GM18858 (cell line): Measurements from ENCODE around the gene UNCX.

ENCODE experiments used
- ATAC-seq: cut with Tn5 transposase; IDR thresholded peaks from one replicate; pipeline ENCODE4 v1.9.1; 2021; ENCODE audit not compliant: unreplicated experiment

Gene UNCX

GRCh38 chr7:1231214-1232102, 1.2 kb upstream of the UNCX start:
- no peak for ATAC-seq

GRCh38 chr7:1232103-1232466, 587 bp upstream of the UNCX start:
- ATAC-seq = no peak

- no peak for ATAC-seq
Measured at GRCh38 chr7:1233333-1234048, 819 bp downstream of the UNCX start.

- no peak for ATAC-seq
Measured at GRCh38 chr7:1234049-1234880, 1.6 kb downstream of the UNCX start.

- ATAC-seq = no peak
Measured at GRCh38 chr7:1234881-1235500, 2.3 kb downstream of the UNCX start.

- ATAC-seq = no peak
Measured at GRCh38 chr7:1235501-1236131, 2.9 kb downstream of the UNCX start.

- no peak for ATAC-seq
Measured at GRCh38 chr7:1236132-1236661, 3.5 kb downstream of the UNCX start.

GRCh38 chr7:1236831-1237701, 4.4 kb downstream of the UNCX start:
- ATAC-seq = no peak

- no peak for ATAC-seq
Measured at GRCh38 chr7:1237704-1238255, 5.1 kb downstream of the UNCX start.

GRCh38 chr7:1238450-1238882, 5.8 kb downstream of the UNCX start:
- ATAC-seq = no peak

- ATAC-seq = no peak
Measured at GRCh38 chr7:1238931-1239802, 6.5 kb downstream of the UNCX start.

- ATAC-seq = no peak
Measured at GRCh38 chr7:1239803-1240516, 7.3 kb downstream of the UNCX start.

GRCh38 chr7:1240517-1241257, 8.0 kb downstream of the UNCX start:
- no peak for ATAC-seq

GRCh38 chr7:1241258-1241602, 8.6 kb downstream of the UNCX start:
- ATAC-seq = no peak

- no peak for ATAC-seq
Measured at GRCh38 chr7:1241603-1242255, 9.1 kb downstream of the UNCX start.

GRCh38 chr7:1242256-1242605, 9.6 kb downstream of the UNCX start:
- no peak for ATAC-seq
